K562 (cell line): ENCODE measurements around the gene ATRIP. TPM values are rescaled to one million over a fixed set of nuclear protein-coding genes. Genes with fewer than 3 reads are reported as not detected.

Experiments used
- ATAC-seq: fragments of 200-7000 bp; cut with Tn5 transposase; 3 replicates; pipeline ENCODE4 v1.9.1; 2020; ENCODE audit warnings: moderate library complexity
- BruUV-seq: library from RNA; stranded (reverse); fragments of 400-500 nt; replicated peaks from 2 replicates; lab custom pipeline; 2021; lab: Mats Ljungman, UMichigan
- CTCF ChIA-PET: fragments of 300-600 bp; formaldehyde crosslinking; extraction: SDS; loops from one replicate; lab custom pipeline; 2021; ENCODE audit warnings: low intra/inter-chr PET ratio; lab: Yijun Ruan, JAX
- POLR2A ChIA-PET: fragments of 300-600, 350-650 bp; sonication (Branson Sonifier 250); formaldehyde crosslinking; extraction: SDS; loops from one replicate; lab custom pipeline; 2021; ENCODE audit warnings: antibody characterized with exemption, inconsistent platforms; lab: Yijun Ruan, JAX
- DNase-seq, 4 experiments: peaks; one replicate each; pipeline versions ENCODE4 v3.0.0 to v3.0.0-alpha.2; 2011 to 2018; ENCODE audit warnings: low spot score in 3 of 4, mixed read lengths in 3 of 4; ENCODE audit errors: extremely low read depth in 1 of 4
- FAIRE-seq: peaks from 2 replicates; lab custom pipeline; 2011; peaks lifted over from hg19 to GRCh38; lab: Jason Lieb, UNC
- H2AFZ ChIP-seq: 2 replicates; pipeline ENCODE4 v1.6.0; 2011; ENCODE audit warnings: low read depth, low read length, control low read depth, inconsistent platforms
- H3K27ac ChIP-seq: fragments of 200-600 bp; 3 replicates; pipeline ENCODE4 v1.8.0; 2011; ENCODE audit warnings: low read depth, mild to moderate bottlenecking, control low read depth, inconsistent platforms, low read length, moderate library complexity, mixed read lengths; ENCODE audit errors: extremely low read depth
- H3K27me3 ChIP-seq, 2 experiments: fragments of 300-600 bp in 1 of 2; 2 replicates in 1 of 2; 3 replicates in 1 of 2; pipeline versions ENCODE4 v1.6.0 to v1.8.0; 2011; ENCODE audit warnings: inconsistent platforms in 2 of 2, low read length in 2 of 2, mild to moderate bottlenecking in 1 of 2, mixed read lengths in 1 of 2, moderate library complexity in 1 of 2; ENCODE audit not compliant: control insufficient read depth in 2 of 2, insufficient read depth in 2 of 2
- H3K36me3 ChIP-seq: fragments of 300-600 bp; 3 replicates; pipeline ENCODE4 v1.8.0; 2011; ENCODE audit warnings: mild to moderate bottlenecking, low read length, inconsistent platforms; ENCODE audit not compliant: control insufficient read depth, insufficient read depth
- H3K4me1 ChIP-seq, 2 experiments: fragments of 200-600 bp in 1 of 2; replicated peaks in 1 of 2; 2 replicates in 1 of 2; 3 replicates in 1 of 2; pipeline versions ENCODE4 v1.5.1 to v1.8.0; 2011; ENCODE audit warnings: inconsistent platforms in 2 of 2, low read length in 2 of 2, mild to moderate bottlenecking in 1 of 2, mixed read lengths in 1 of 2, moderate library complexity in 1 of 2; ENCODE audit not compliant: control insufficient read depth in 2 of 2, insufficient read depth in 2 of 2
- H3K4me2 ChIP-seq: 2 replicates; pipeline ENCODE4 v1.6.1; 2011; ENCODE audit warnings: low read length, control low read depth, inconsistent platforms, mixed read lengths; ENCODE audit not compliant: insufficient read depth
- H3K4me3 ChIP-seq: fragments of 200-600 bp; sonication (generic), shearing (Covaris generic); 2 replicates; pipeline ENCODE4 v1.5.1; 2016; ENCODE audit warnings: control low read depth, inconsistent platforms
- H3K79me2 ChIP-seq: fragments of 200-600 bp; 3 replicates; pipeline ENCODE4 v1.8.0; 2011; ENCODE audit warnings: low read length, inconsistent platforms; ENCODE audit not compliant: control insufficient read depth, insufficient read depth
- H3K9ac ChIP-seq, 2 experiments: 2 replicates each; pipeline versions ENCODE4 v1.6.0 to v1.6.1; 2011; ENCODE audit warnings: low read depth in 2 of 2, low read length in 2 of 2, control low read depth in 1 of 2, inconsistent platforms in 1 of 2, mild to moderate bottlenecking in 1 of 2, mixed read lengths in 1 of 2; ENCODE audit not compliant: insufficient read depth in 1 of 2
- H3K9me1 ChIP-seq: one replicate; pipeline ENCODE4 v1.6.0; 2011; ENCODE audit warnings: inconsistent platforms, mild to moderate bottlenecking, low read length, moderate library complexity; ENCODE audit not compliant: control insufficient read depth, insufficient read depth
- H3K9me3 ChIP-seq: replicated peaks from 2 replicates; pipeline ENCODE4 v1.5.1; 2011; ENCODE audit warnings: low read depth, low read length, inconsistent platforms; ENCODE audit not compliant: control insufficient read depth, insufficient read depth
- H4K20me1 ChIP-seq: replicated peaks from 2 replicates; pipeline ENCODE4 v1.6.1; 2011; ENCODE audit warnings: low read length, inconsistent platforms, mixed read lengths; ENCODE audit not compliant: control insufficient read depth, insufficient read depth
- MXI1 ChIP-seq: IDR thresholded peaks from 2 replicates; pipeline ENCODE4 v1.6.1; 2011; ENCODE audit warnings: low read depth, mild to moderate bottlenecking, improper control_type of control experiment, low read length
- RBM34 ChIP-seq: fragments of 200-400 bp; formaldehyde crosslinking; IDR thresholded peaks from 2 replicates; pipeline ENCODE4 v1.6.1; 2018; ENCODE audit warnings: low read length, borderline replicate concordance; ENCODE audit not compliant: insufficient read depth
- TBP ChIP-seq: optimal IDR thresholded peaks from 2 replicates; pipeline ENCODE3; 2011; ENCODE audit warnings: low read depth, low read length, improper control_type of control experiment
- ZBTB12 ChIP-seq: fragments of 250-450 bp; sonication (Bioruptor Pico); IDR thresholded peaks from 2 replicates; pipeline ENCODE4 v1.4.0; 2020
- WGBS: fragments of 100-300 bp; shearing (Covaris generic); methylation state at CpG from one replicate; pipeline ENCODE4 v1.1.6; 2016; ENCODE audit warnings: low coverage, mixed read lengths; ENCODE audit not compliant: insufficient coverage; ENCODE audit errors: missing lambda C conversion rate; 5-methylcytosine and 5-hydroxymethylcytosine counted together
- in situ Hi-C: fragments of 300-500 bp; cut with MboI; formaldehyde crosslinking; loops from 4 replicates; pipeline ENCODE4 v1.15.0; 2018; ENCODE audit warnings: inconsistent platforms, mixed read lengths
- intact Hi-C: fragments of 100-400 bp; cut with micrococcal nuclease; formaldehyde crosslinking; loops from 2 replicates; pipeline ENCODE4 v1.14.2; 2022
- polyA plus RNA-seq, 8 experiments: library from polyadenylated mRNA; depleted of rRNA in 4 of 8; stranded (reverse) in 5 of 8; unstranded in 3 of 8; fragments of >200 nt; fragmentation: Nextera tagmentation in 2 of 8; fragmentation: Illumina TruSeq in 1 of 8; extraction: Ambion mirVana in 2 of 8; extraction: Trizol in 1 of 8; gene quantifications; 2 replicates each; pipeline versions ENCODE4 v1.2.1 to v1.2.3, GENCODE V29; 2011 to 2014; ENCODE audit warnings: inconsistent platforms in 1 of 8, missing spikeins in 1 of 8
- total RNA-seq, 7 experiments: library from RNA; depleted of rRNA in 6 of 7; stranded (reverse); fragments of >200 nt in 6 of 7; fragmentation: Illumina TruSeq in 2 of 7; extraction: Trizol in 2 of 7; gene quantifications; 2 replicates each; pipeline versions ENCODE4 v1.2.1 to v1.2.3, GENCODE V29; 2011 to 2021; ENCODE audit warnings: low replicate concordance in 1 of 7

ATRIP gene
- total and polyA plus RNA-seq, 9 of the 15 experiments (the other 6 are each of a cell fraction or from before 2014, with no cell fraction given) = 1.7 to 15.7 (median 10.5) TPM

GRCh38 chr3:48402907-48403306 is 43.6 kb upstream of the ATRIP start:
- ChIA-PET POLR2A (no interaction called here), CTCF (interaction anchor here (3.0 kb wide), 1 partner anchor 33 kb away, joined by 28 read pairs; no protein-coding TSS in a partner anchor)
- Histone ChIP-seq H3K9me3 (no peaks in the 10 kb centered on the region), H3K4me2 (no peak overlapping the region), H3K4me3 (no peak overlapping the region), H3K27ac (no peak overlapping the region), H3K79me2 (no peaks in the 10 kb centered on the region), H2AFZ (no peak overlapping the region), H4K20me1 (no peaks in the 10 kb centered on the region), H3K36me3 (no peaks in the 10 kb centered on the region), H3K9me1 (no peaks in the 10 kb centered on the region), H3K9ac (no peak overlapping the region), H3K27me3 (no peaks in the 10 kb centered on the region), H3K4me1 (peaks cover 0 to 7% of the 10 kb centered on the region in 2 experiments; a peak in 1 of 5 replicates)
- in situ Hi-C loops (loop anchor here (5.0 kb wide), 1 partner anchor 34 kb away; no protein-coding TSS in a partner anchor), intact Hi-C loops (loop anchor here (5.0 to 10.0 kb wide), 3 partner anchors 102 to 208 kb away; partner anchors contain the start of gene SHISA5)
- FAIRE-seq (no peak), ATAC-seq (no peak), DNase-seq (no peak)
- BruUV-seq = no TSS peak
- no peak for TF ChIP-seq ZBTB12 (CRISPR knock-in tag)
- no peak for TF ChIP-seq RBM34
- TF ChIP-seq MXI1 = no peak
- TF ChIP-seq TBP = no peak
- WGBS = 21% methylated on average over 3 of the region's 3 CpGs
